ENCODE measurements around the gene VPS13A.

- TF ChIP-seq, protein P1, sequence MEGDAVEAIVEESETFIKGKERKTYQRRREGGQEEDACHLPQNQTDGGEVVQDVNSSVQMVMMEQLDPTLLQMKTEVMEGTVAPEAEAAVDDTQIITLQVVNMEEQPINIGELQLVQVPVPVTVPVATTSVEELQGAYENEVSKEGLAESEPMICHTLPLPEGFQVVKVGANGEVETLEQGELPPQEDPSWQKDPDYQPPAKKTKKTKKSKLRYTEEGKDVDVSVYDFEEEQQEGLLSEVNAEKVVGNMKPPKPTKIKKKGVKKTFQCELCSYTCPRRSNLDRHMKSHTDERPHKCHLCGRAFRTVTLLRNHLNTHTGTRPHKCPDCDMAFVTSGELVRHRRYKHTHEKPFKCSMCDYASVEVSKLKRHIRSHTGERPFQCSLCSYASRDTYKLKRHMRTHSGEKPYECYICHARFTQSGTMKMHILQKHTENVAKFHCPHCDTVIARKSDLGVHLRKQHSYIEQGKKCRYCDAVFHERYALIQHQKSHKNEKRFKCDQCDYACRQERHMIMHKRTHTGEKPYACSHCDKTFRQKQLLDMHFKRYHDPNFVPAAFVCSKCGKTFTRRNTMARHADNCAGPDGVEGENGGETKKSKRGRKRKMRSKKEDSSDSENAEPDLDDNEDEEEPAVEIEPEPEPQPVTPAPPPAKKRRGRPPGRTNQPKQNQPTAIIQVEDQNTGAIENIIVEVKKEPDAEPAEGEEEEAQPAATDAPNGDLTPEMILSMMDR (IDR thresholded peaks at IDR 0.05) = no peak
- TF ChIP-seq POLR2A (IDR thresholded peaks at IDR 0.05) = no peak
Measured at GRCh38 chr9:77163884-77164283, 13.4 kb upstream of the VPS13A start.
